ENCODE data around the gene WDR86. TPM values are rescaled to one million over a fixed set of nuclear protein-coding genes. Genes with fewer than 3 reads are reported as not detected.
A peak's percentile ranks its signal among the peaks of the same experiment; 100 is the strongest.

WDR86 gene
- total RNA-seq, 1 experiment from 2014 or later = 24.4 TPM

DNA sequence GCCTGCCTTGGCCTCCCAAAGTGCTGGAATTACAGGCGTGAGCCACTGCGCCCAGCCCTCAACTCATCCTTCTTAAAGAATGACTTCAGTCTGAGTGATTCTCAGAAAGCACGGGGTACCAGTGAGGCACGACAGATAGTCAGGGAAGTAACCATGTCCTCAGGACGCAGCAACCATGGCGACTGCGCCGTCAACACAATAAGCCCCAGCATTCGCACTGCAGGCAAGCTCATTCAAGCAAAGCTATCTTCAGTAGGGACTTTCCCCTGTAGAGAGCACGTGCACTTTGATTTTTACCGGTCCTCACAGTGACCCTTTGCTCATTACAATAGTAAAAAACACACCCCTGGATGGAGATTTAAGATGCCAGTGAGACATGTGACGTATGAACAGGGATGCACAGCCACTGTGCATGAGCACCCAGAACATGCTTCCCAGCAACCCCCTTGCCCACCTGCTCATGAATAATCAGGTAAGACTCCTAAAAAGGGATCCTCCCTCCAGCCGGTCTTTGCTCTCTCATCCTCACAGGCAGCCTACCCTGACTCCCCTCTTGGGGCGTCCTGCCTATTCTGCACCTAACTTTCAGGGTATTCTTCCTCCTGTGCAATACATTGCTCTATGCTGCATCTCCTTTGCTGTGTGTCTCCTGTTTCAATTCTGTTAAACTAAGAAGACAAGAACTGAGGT lies 9.1 kb downstream of the WDR86 start:
- Mint-ChIP-seq H3K9me3 (peaks cover 8% of the 10 kb centered on the region), H3K4me1 (peaks cover 25% of the 10 kb centered on the region), H3K27ac (peak overlapping the region; percentile 7; the same call in 1 of the 2 replicates), H3K4me3 (no peak overlapping the region), H3K27me3 (ENCODE audit: low read depth) (no peaks in the 10 kb centered on the region), H3K36me3 (peaks cover 13% of the 10 kb centered on the region)
- TF ChIP-seq, protein P1, sequence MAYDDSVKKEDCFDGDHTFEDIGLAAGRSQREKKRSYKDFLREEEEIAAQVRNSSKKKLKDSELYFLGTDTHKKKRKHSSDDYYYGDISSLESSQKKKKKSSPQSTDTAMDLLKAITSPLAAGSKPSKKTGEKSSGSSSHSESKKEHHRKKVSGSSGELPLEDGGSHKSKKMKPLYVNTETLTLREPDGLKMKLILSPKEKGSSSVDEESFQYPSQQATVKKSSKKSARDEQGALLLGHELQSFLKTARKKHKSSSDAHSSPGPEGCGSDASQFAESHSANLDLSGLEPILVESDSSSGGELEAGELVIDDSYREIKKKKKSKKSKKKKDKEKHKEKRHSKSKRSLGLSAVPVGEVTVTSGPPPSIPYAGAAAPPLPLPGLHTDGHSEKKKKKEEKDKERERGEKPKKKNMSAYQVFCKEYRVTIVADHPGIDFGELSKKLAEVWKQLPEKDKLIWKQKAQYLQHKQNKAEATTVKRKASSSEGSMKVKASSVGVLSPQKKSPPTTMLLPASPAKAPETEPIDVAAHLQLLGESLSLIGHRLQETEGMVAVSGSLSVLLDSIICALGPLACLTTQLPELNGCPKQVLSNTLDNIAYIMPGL (CRISPR knock-in tag; IDR thresholded peaks at IDR 0.05) = no peak
- no peak for TF ChIP-seq IRF2 (CRISPR knock-in tag; IDR thresholded peaks at IDR 0.05; ENCODE audit: borderline replicate concordance, low read depth)
- no peak for TF ChIP-seq FOXJ3 (CRISPR knock-in tag; IDR thresholded peaks at IDR 0.05; ENCODE audit: borderline replicate concordance)
- TF ChIP-seq EMX1 (CRISPR knock-in tag; IDR thresholded peaks at IDR 0.05) = no peak
- TF ChIP-seq HMGA2 (CRISPR knock-in tag; IDR thresholded peaks at IDR 0.05) = no peak
- no peak for TF ChIP-seq STAT6 (CRISPR knock-in tag; conservative IDR thresholded peaks at IDR 0.05; ENCODE audit: low read depth)
- no peak for TF ChIP-seq ZNF281 (CRISPR knock-in tag; IDR thresholded peaks at IDR 0.05)
- TF ChIP-seq ERG (CRISPR knock-in tag; IDR thresholded peaks at IDR 0.05) = no peak
- TF ChIP-seq, protein P2, sequence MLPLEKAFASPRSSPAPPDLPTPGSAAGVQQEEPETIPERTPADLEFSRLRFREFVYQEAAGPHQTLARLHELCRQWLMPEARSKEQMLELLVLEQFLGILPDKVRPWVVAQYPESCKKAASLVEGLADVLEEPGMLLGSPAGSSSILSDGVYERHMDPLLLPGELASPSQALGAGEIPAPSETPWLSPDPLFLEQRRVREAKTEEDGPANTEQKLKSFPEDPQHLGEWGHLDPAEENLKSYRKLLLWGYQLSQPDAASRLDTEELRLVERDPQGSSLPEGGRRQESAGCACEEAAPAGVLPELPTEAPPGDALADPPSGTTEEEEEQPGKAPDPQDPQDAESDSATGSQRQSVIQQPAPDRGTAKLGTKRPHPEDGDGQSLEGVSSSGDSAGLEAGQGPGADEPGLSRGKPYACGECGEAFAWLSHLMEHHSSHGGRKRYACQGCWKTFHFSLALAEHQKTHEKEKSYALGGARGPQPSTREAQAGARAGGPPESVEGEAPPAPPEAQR (CRISPR knock-in tag; IDR thresholded peaks at IDR 0.05) = no peak
- no peak for TF ChIP-seq FOXK1 (CRISPR knock-in tag; IDR thresholded peaks at IDR 0.05)
- no peak for TF ChIP-seq NR1H2 (CRISPR knock-in tag; IDR thresholded peaks at IDR 0.05)
- TF ChIP-seq, protein P3, sequence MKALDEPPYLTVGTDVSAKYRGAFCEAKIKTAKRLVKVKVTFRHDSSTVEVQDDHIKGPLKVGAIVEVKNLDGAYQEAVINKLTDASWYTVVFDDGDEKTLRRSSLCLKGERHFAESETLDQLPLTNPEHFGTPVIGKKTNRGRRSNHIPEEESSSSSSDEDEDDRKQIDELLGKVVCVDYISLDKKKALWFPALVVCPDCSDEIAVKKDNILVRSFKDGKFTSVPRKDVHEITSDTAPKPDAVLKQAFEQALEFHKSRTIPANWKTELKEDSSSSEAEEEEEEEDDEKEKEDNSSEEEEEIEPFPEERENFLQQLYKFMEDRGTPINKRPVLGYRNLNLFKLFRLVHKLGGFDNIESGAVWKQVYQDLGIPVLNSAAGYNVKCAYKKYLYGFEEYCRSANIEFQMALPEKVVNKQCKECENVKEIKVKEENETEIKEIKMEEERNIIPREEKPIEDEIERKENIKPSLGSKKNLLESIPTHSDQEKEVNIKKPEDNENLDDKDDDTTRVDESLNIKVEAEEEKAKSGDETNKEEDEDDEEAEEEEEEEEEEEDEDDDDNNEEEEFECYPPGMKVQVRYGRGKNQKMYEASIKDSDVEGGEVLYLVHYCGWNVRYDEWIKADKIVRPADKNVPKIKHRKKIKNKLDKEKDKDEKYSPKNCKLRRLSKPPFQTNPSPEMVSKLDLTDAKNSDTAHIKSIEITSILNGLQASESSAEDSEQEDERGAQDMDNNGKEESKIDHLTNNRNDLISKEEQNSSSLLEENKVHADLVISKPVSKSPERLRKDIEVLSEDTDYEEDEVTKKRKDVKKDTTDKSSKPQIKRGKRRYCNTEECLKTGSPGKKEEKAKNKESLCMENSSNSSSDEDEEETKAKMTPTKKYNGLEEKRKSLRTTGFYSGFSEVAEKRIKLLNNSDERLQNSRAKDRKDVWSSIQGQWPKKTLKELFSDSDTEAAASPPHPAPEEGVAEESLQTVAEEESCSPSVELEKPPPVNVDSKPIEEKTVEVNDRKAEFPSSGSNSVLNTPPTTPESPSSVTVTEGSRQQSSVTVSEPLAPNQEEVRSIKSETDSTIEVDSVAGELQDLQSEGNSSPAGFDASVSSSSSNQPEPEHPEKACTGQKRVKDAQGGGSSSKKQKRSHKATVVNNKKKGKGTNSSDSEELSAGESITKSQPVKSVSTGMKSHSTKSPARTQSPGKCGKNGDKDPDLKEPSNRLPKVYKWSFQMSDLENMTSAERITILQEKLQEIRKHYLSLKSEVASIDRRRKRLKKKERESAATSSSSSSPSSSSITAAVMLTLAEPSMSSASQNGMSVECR (CRISPR knock-in tag; IDR thresholded peaks at IDR 0.05; ENCODE audit: borderline replicate concordance) = no peak
- TF ChIP-seq CBFB (CRISPR knock-in tag; IDR thresholded peaks at IDR 0.05; ENCODE audit: low read depth) = no peak
- TF ChIP-seq KAT7 (CRISPR knock-in tag; IDR thresholded peaks at IDR 0.05; ENCODE audit: borderline replicate concordance) = no peak
- no peak for TF ChIP-seq ZNF138 (CRISPR knock-in tag; conservative IDR thresholded peaks at IDR 0.05)
- no peak for TF ChIP-seq NFE2L1 (CRISPR knock-in tag; IDR thresholded peaks at IDR 0.05)
- TF ChIP-seq TCF7 (CRISPR knock-in tag; IDR thresholded peaks at IDR 0.05; ENCODE audit: low read depth) = no peak
- ChIA-PET POLR2A (no interaction called here), CTCF (interaction anchor here (1.0 to 3.0 kb wide), 2 partner anchors 9 to 48 kb away, joined by 3 to 16 read pairs; no protein-coding TSS in a partner anchor)
- DNase-seq (ENCODE audit: low spot score) (no peak), ATAC-seq (no peak)
